ENCODE measurements around the gene PLK3. TPM values are rescaled to one million over a fixed set of nuclear protein-coding genes. Genes with fewer than 3 reads are reported as not detected.

PLK3 gene
- total and polyA plus RNA-seq, 9 of the 15 experiments (the other 6 are each of a cell fraction or from before 2014, with no cell fraction given): 0.52 to 22.7 (median 11.0) TPM

- TF ChIP-seq E2F6 (IDR thresholded peaks at IDR 0.05; ENCODE audit: borderline replicate concordance in 1 of 2, extremely low read depth in 1 of 2, insufficient read depth in 1 of 2, insufficient read length in 1 of 2, low read depth in 1 of 2, low read length in 1 of 2, poor library complexity in 1 of 2, severe bottlenecking in 1 of 2) (peak in 1 of 2 experiments; percentile 28), RHOXF2B (CRISPR knock-in tag; conservative IDR thresholded peaks at IDR 0.05) (no peak), CBFA2T3 (IDR thresholded peaks at IDR 0.05) (no peak), ILK (tag; IDR thresholded peaks at IDR 0.05; ENCODE audit: borderline replicate concordance, low read depth) (no peak), ZBTB11 (CRISPR knock-in tag; IDR thresholded peaks at IDR 0.05) (0 out of 6 replicates have a peak, but pooled peaks of 1 of the 3 experiments have one; percentile 18), BHLHE40 (IDR thresholded peaks at IDR 0.05; ENCODE audit: low read length) (0 out of 2 replicates have a peak, but pooled peaks have one; percentile 4)
- TF ChIP-seq, protein P1, sequence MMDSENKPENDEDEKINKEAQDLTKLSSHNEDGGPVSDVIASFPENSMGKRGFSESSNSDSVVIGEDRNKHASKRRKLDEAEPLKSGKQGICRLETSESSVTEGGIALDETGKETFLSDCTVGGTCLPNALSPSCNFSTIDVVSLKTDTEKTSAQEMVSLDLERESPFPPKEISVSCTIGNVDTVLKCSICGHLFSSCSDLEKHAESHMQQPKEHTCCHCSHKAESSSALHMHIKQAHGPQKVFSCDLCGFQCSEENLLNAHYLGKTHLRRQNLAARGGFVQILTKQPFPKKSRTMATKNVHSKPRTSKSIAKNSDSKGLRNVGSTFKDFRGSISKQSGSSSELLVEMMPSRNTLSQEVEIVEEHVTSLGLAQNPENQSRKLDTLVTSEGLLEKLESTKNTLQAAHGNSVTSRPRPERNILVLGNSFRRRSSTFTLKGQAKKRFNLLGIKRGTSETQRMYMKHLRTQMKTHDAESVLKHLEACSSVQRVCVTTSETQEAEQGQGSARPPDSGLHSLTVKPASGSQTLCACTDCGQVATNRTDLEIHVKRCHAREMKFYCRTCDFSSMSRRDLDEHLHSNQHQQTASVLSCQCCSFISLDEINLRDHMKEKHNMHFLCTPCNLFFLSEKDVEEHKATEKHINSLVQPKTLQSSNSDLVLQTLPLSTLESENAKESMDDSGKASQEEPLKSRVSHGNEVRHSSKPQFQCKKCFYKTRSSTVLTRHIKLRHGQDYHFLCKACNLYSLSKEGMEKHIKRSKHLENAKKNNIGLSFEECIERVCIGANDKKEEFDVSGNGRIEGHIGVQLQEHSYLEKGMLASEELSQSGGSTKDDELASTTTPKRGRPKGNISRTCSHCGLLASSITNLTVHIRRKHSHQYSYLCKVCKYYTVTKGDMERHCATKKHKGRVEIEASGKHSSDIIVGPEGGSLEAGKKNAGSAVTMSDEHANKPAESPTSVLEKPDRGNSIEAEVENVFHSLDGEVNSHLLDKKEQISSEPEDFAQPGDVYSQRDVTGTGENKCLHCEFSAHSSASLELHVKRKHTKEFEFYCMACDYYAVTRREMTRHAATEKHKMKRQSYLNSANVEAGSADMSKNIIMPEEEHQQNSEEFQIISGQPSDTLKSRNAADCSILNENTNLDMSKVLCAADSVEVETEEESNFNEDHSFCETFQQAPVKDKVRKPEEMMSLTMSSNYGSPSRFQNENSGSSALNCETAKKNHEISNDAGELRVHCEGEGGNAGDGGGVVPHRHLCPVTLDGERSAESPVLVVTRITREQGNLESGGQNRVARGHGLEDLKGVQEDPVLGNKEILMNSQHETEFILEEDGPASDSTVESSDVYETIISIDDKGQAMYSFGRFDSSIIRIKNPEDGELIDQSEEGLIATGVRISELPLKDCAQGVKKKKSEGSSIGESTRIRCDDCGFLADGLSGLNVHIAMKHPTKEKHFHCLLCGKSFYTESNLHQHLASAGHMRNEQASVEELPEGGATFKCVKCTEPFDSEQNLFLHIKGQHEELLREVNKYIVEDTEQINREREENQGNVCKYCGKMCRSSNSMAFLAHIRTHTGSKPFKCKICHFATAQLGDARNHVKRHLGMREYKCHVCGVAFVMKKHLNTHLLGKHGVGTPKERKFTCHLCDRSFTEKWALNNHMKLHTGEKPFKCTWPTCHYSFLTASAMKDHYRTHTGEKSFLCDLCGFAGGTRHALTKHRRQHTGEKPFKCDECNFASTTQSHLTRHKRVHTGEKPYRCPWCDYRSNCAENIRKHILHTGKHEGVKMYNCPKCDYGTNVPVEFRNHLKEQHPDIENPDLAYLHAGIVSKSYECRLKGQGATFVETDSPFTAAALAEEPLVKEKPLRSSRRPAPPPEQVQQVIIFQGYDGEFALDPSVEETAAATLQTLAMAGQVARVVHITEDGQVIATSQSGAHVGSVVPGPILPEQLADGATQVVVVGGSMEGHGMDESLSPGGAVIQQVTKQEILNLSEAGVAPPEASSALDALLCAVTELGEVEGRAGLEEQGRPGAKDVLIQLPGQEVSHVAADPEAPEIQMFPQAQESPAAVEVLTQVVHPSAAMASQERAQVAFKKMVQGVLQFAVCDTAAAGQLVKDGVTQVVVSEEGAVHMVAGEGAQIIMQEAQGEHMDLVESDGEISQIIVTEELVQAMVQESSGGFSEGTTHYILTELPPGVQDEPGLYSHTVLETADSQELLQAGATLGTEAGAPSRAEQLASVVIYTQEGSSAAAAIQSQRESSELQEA (IDR thresholded peaks at IDR 0.05; ENCODE audit: low read depth): no peak
- TF ChIP-seq, protein P2, sequence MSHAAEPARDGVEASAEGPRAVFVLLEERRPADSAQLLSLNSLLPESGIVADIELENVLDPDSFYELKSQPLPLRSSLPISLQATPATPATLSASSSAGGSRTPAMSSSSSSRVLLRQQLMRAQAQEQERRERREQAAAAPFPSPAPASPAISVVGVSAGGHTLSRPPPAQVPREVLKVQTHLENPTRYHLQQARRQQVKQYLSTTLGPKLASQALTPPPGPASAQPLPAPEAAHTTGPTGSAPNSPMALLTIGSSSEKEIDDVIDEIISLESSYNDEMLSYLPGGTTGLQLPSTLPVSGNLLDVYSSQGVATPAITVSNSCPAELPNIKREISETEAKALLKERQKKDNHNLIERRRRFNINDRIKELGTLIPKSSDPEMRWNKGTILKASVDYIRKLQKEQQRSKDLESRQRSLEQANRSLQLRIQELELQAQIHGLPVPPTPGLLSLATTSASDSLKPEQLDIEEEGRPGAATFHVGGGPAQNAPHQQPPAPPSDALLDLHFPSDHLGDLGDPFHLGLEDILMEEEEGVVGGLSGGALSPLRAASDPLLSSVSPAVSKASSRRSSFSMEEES (CRISPR knock-in tag; IDR thresholded peaks at IDR 0.05): no peak
Measured at GRCh38 chr1:44826375-44827196, 26.4 kb downstream of the PLK3 start (continued).
